WTC11 (cell line): ENCODE data around the gene PRSS57. TPM values are rescaled to one million over a fixed set of nuclear protein-coding genes. Genes with fewer than 3 reads are reported as not detected.
A peak's percentile ranks its signal among the peaks of the same experiment; 100 is the strongest.

ENCODE experiments used
- ATAC-seq: fragments of 200-7000 bp; cut with Tn5 transposase; 2 replicates; pipeline ENCODE4 v1.10.0; 2021; ENCODE audit warnings: mild to moderate bottlenecking, moderate library complexity
- CTCF ChIA-PET: fragments of 300-600 bp; sonication (Branson Sonifier 250); formaldehyde crosslinking; loops from one replicate; lab custom pipeline; 2021; ENCODE audit warnings: antibody characterized with exemption; lab: Charles Lee
- POLR2A ChIA-PET: fragments of 350-600 bp; sonication (Branson Sonifier 250); formaldehyde crosslinking; loops from one replicate; lab custom pipeline; 2021; ENCODE audit warnings: antibody characterized with exemption; lab: Charles Lee
- DNase-seq: peaks from one replicate; pipeline ENCODE4 v3.0.0; 2021; ENCODE audit warnings: low spot score
- H3K27ac Mint-ChIP-seq: 2 replicates; pipeline ENCODE4 v1.8.0; 2021; ENCODE audit warnings: mixed read lengths
- H3K27me3 Mint-ChIP-seq: 2 replicates; pipeline ENCODE4 v1.8.0; 2021; ENCODE audit warnings: low read depth, mild to moderate bottlenecking, moderate library complexity, mixed read lengths
- H3K36me3 Mint-ChIP-seq: 2 replicates; pipeline ENCODE4 v1.8.0; 2021; ENCODE audit warnings: mixed read lengths
- H3K4me1 Mint-ChIP-seq: 2 replicates; pipeline ENCODE4 v1.8.0; 2022; ENCODE audit warnings: mixed read lengths
- H3K4me3 Mint-ChIP-seq: 2 replicates; pipeline ENCODE4 v1.8.0; 2021; ENCODE audit warnings: mild to moderate bottlenecking, moderate library complexity, mixed read lengths
- H3K9me3 Mint-ChIP-seq: 2 replicates; pipeline ENCODE4 v1.8.0; 2021; ENCODE audit warnings: mixed read lengths
- AFF4 ChIP-seq: sonication (generic); formaldehyde crosslinking; IDR thresholded peaks from 2 replicates; pipeline ENCODE4 v1.8.1; 2023; ENCODE audit warnings: mild to moderate bottlenecking, missing genetic modification reagents, borderline replicate concordance
- ATF1 ChIP-seq: sonication (generic); formaldehyde crosslinking; IDR thresholded peaks from 2 replicates; pipeline ENCODE4 v1.8.1; 2023; ENCODE audit warnings: mild to moderate bottlenecking, moderate library complexity, missing genetic modification reagents
- CBFB ChIP-seq: sonication (generic); formaldehyde crosslinking; IDR thresholded peaks from 2 replicates; pipeline ENCODE4 v1.8.1; 2022; ENCODE audit warnings: mild to moderate bottlenecking, low read depth, missing genetic modification reagents
- FOXK1 ChIP-seq: sonication (generic); formaldehyde crosslinking; IDR thresholded peaks from 2 replicates; pipeline ENCODE4 v1.8.0; 2022; ENCODE audit warnings: mild to moderate bottlenecking, moderate library complexity, missing genetic modification reagents
- GABPB1 ChIP-seq: sonication (generic); formaldehyde crosslinking; IDR thresholded peaks from 2 replicates; pipeline ENCODE4 v1.8.1; 2023; ENCODE audit warnings: mild to moderate bottlenecking, missing genetic modification reagents
- JUN ChIP-seq: sonication (generic); formaldehyde crosslinking; IDR thresholded peaks from 2 replicates; pipeline ENCODE4 v1.8.0; 2023; ENCODE audit warnings: mild to moderate bottlenecking, missing genetic modification reagents
- NR1H2 ChIP-seq: sonication (generic); formaldehyde crosslinking; IDR thresholded peaks from 2 replicates; pipeline ENCODE4 v1.9.0; 2021; ENCODE audit warnings: mild to moderate bottlenecking, moderate library complexity, missing genetic modification reagents
- PRRX2 ChIP-seq: fragments of 250-450 bp; sonication (Bioruptor Pico); IDR thresholded peaks from 2 replicates; pipeline ENCODE4 v1.8.0; 2021; ENCODE audit warnings: mild to moderate bottlenecking
- SP1 ChIP-seq: sonication (generic); formaldehyde crosslinking; conservative IDR thresholded peaks from 2 replicates; pipeline ENCODE4 v1.8.1; 2022; ENCODE audit warnings: missing genetic modification reagents
- TCF7 ChIP-seq: sonication (generic); formaldehyde crosslinking; IDR thresholded peaks from 2 replicates; pipeline ENCODE4 v1.8.0; 2022; ENCODE audit warnings: mild to moderate bottlenecking, low read depth, missing genetic modification reagents, moderate library complexity
- ZBTB21 ChIP-seq: sonication (generic); formaldehyde crosslinking; IDR thresholded peaks from 2 replicates; pipeline ENCODE4 v1.8.1; 2023; ENCODE audit warnings: mild to moderate bottlenecking, missing genetic modification reagents, borderline replicate concordance
- ZBTB43 ChIP-seq: sonication (generic); formaldehyde crosslinking; IDR thresholded peaks from 2 replicates; pipeline ENCODE4 v1.8.1; 2023; ENCODE audit warnings: mild to moderate bottlenecking, missing genetic modification reagents
- ZNF121 ChIP-seq: sonication (generic); formaldehyde crosslinking; IDR thresholded peaks from 2 replicates; pipeline ENCODE4 v1.8.0; 2023; ENCODE audit warnings: missing genetic modification reagents
- ZNF396 ChIP-seq: fragments of 250-450 bp; sonication (Bioruptor Pico); IDR thresholded peaks from 2 replicates; pipeline ENCODE4 v1.8.0; 2021; ENCODE audit warnings: mild to moderate bottlenecking, moderate library complexity, borderline replicate concordance
- ZNF423 ChIP-seq: fragments of 250-450 bp; sonication (Bioruptor Pico); IDR thresholded peaks from 2 replicates; pipeline ENCODE4 v2.1.2; 2022; ENCODE audit warnings: mild to moderate bottlenecking, moderate library complexity
- ZNF671 ChIP-seq: fragments of 250-450 bp; sonication (Bioruptor Pico); IDR thresholded peaks from 2 replicates; pipeline ENCODE4 v1.8.0; 2021; ENCODE audit warnings: mild to moderate bottlenecking
- total RNA-seq: library from RNA; stranded (reverse); gene quantifications from 3 replicates; pipeline ENCODE4 v1.2.3, GENCODE V29; 2021
- TF ChIP-seq, protein P1 (sequence below): sonication (generic); formaldehyde crosslinking; IDR thresholded peaks from 2 replicates; pipeline ENCODE4 v1.8.1; 2023; ENCODE audit warnings: mild to moderate bottlenecking, missing genetic modification reagents, moderate library complexity

Gene PRSS57
- total RNA-seq, 1 experiment from 2014 or later, result not detected

GRCh38 chr19:661427-662196 lies 33.6 kb downstream of the PRSS57 start:
- POLR2A ChIA-PET, result no interaction called here

GRCh38 chr19:660793-661426 lies 34.3 kb downstream of the PRSS57 start:
- no peak for DNase-seq
- Mint-ChIP-seq H3K36me3 (no peaks in the 10 kb centered on the region), H3K4me1 (peaks cover 20% of the 10 kb centered on the region), H3K9me3 (no peaks in the 10 kb centered on the region), H3K27ac (peak overlapping the region; percentile 76), H3K4me3 (peak overlapping the region; percentile 82), H3K27me3 (peaks cover 12% of the 10 kb centered on the region)
- CTCF ChIA-PET, result interaction anchor here (1.0 kb wide), 1 partner anchor 130 kb away, joined by 3 read pairs; no protein-coding TSS in a partner anchor
- no peak for ATAC-seq
- TF ChIP-seq GABPB1 (peak; percentile 43; the same call in 1 of the 2 replicates), PRRX2 (CRISPR knock-in tag) (no peak)
- POLR2A ChIA-PET, result no interaction called here

More at GRCh38 chr19:661427-662196, 33.6 kb downstream of the PRSS57 start:
- DNase-seq (no peak), ATAC-seq (no peak)
- H3K36me3 Mint-ChIP-seq, result no peaks in the 10 kb centered on the region
- CTCF ChIA-PET, result interaction anchor here (1.0 kb wide), 1 partner anchor 131 kb away, joined by 3 read pairs; no protein-coding TSS in a partner anchor
- H3K27ac Mint-ChIP-seq, result peak overlapping the region; percentile 86
- peaks cover 17% of the 10 kb centered on the region for H3K27me3 Mint-ChIP-seq
- TF ChIP-seq ZNF121 (CRISPR knock-in tag) (no peak), ZBTB43 (0 out of 2 replicates have a peak, but pooled peaks have one; percentile 26)
- peaks cover 20% of the 10 kb centered on the region for H3K4me1 Mint-ChIP-seq
- peak overlapping the region; percentile 82 for H3K4me3 Mint-ChIP-seq
- no peaks in the 10 kb centered on the region for H3K9me3 Mint-ChIP-seq

DNA sequence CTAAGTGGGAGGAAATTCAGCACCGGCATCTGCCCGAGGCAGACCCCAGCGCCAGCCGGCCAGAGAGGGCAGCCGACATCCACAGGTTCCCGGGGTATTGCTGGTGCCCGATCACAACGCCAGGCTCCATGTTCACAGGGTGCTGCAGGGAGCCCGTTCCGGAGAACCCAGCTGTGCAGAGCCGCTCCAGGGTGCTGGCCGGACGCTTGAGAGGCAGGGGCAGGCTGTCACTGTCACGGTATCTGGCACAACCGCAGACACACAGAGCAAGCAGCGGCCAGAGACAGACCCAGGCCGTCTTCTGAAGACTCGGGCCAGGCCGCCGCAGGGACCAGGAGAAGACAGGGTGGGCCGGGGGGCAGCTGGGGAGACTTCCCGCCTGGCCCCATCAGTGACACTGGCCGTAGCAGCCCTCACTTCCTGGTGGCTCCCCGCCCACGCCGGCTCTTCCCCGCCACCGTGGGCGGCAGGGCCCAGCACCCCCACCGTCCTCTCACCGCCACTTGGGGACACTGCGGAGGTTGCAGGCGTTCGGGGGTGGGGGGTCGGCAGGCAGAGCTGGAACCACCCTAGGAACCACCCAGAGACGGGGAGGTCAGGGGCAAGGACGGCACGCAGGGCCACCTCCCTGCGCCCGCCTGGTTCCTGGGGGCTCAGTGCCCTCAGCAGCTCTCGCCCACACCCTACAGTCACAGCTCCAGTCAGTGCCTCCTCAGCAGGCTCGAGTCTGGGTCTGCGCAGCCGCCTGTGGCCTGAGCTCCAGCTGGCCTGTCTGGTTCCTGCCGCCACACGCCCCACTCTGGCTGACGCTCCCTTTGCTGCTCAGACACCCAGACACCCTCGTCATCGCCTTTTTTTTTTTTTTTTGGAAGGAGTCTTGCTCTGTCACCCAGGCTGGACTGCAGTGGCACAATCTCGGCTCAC lies 36.1 kb downstream of the PRSS57 start:
- H3K27ac Mint-ChIP-seq, result peak overlapping the region; percentile 82
- H3K27me3 Mint-ChIP-seq, result peaks cover 2% of the 10 kb centered on the region; the same call in 1 of the 2 replicates
- no peaks in the 10 kb centered on the region for H3K9me3 Mint-ChIP-seq
- no peaks in the 10 kb centered on the region for H3K36me3 Mint-ChIP-seq
- no peak for DNase-seq
- TF ChIP-seq ATF1 (CRISPR knock-in tag), result no peak
- TF ChIP-seq GABPB1, result no peak
- no peak for TF ChIP-seq NR1H2
- TF ChIP-seq CBFB (CRISPR knock-in tag), result no peak
- no peak for TF ChIP-seq SP1 (CRISPR knock-in tag)
- no peak for TF ChIP-seq AFF4 (CRISPR knock-in tag)
- TF ChIP-seq ZNF671 (CRISPR knock-in tag), result no peak
- TF ChIP-seq ZBTB21, result no peak
- TF ChIP-seq, protein P1, sequence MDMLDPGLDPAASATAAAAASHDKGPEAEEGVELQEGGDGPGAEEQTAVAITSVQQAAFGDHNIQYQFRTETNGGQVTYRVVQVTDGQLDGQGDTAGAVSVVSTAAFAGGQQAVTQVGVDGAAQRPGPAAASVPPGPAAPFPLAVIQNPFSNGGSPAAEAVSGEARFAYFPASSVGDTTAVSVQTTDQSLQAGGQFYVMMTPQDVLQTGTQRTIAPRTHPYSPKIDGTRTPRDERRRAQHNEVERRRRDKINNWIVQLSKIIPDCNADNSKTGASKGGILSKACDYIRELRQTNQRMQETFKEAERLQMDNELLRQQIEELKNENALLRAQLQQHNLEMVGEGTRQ, result no peak
- TF ChIP-seq ZNF396, result no peak
- TF ChIP-seq JUN (CRISPR knock-in tag), result no peak
- TF ChIP-seq ZNF423 (CRISPR knock-in tag), result no peak
- TF ChIP-seq TCF7, result no peak
- no peak for TF ChIP-seq FOXK1
- CTCF ChIA-PET, result interaction anchor here (0.9 kb wide), 1 partner anchor 11 kb away, joined by 3 read pairs; no protein-coding TSS in a partner anchor
- ATAC-seq, result no peak
- no peak overlapping the region for H3K4me3 Mint-ChIP-seq
- H3K4me1 Mint-ChIP-seq, result peaks cover 20% of the 10 kb centered on the region
- POLR2A ChIA-PET, result interaction anchor here (0.5 to 0.6 kb wide), 2 partner anchors 9 to 55 kb away, joined by 3 to 4 read pairs; no protein-coding TSS in a partner anchor
